ENCODE results near the gene TMEM100. TPM values are rescaled to one million over a fixed set of nuclear protein-coding genes. Genes with fewer than 3 reads are reported as not detected.

TMEM100 gene
- polyA plus RNA-seq, 1 donor from 2014 or later, result not detected

- Histone ChIP-seq H3K9me3 (ENCODE audit: low read length) (no peaks in the 10 kb centered on the region), H3K27ac (ENCODE audit: low read length) (no peak overlapping the region), H3K9me2 (ENCODE audit: insufficient read depth, low read length) (no peaks in the 10 kb centered on the region), H3K9ac (ENCODE audit: low read length) (no peak overlapping the region), H4K20me1 (ENCODE audit: insufficient read depth) (no peaks in the 10 kb centered on the region), H3K27me3 (ENCODE audit: insufficient read depth, low read depth, low read length) (no peaks in the 10 kb centered on the region), H3K36me3 (ENCODE audit: insufficient read depth, low read length) (no peaks in the 10 kb centered on the region), H3F3A (ENCODE audit: insufficient read depth, low read length, poor library complexity, severe bottlenecking) (no peaks in the 10 kb centered on the region), H3K4me3 (ENCODE audit: low read length) (no peak overlapping the region), H2AFZ (ENCODE audit: low read depth, low read length) (no peak overlapping the region), H3K4me2 (ENCODE audit: low read length) (no peak overlapping the region), H3K79me2 (replicated peaks; ENCODE audit: insufficient read depth, low read length) (no peaks in the 10 kb centered on the region)
- TF ChIP-seq EP300 (conservative IDR thresholded peaks at IDR 0.05; ENCODE audit: poor library complexity, severe bottlenecking), result no peak
- no peak for TF ChIP-seq MXI1 (conservative IDR thresholded peaks at IDR 0.05; ENCODE audit: poor library complexity, severe bottlenecking)
- TF ChIP-seq SMC3 (conservative IDR thresholded peaks at IDR 0.05; ENCODE audit: poor library complexity), result no peak
- no peak for TF ChIP-seq CTCF (IDR thresholded peaks at IDR 0.05; ENCODE audit: poor library complexity, severe bottlenecking)
- TF ChIP-seq POLR2AphosphoS5 (IDR thresholded peaks at IDR 0.05), result no peak
- TF ChIP-seq RAD21 (conservative IDR thresholded peaks at IDR 0.05), result no peak
- no peak for TF ChIP-seq REST (IDR thresholded peaks at IDR 0.05; ENCODE audit: borderline replicate concordance)
- TF ChIP-seq EZH2 (IDR thresholded peaks at IDR 0.05; ENCODE audit: borderline replicate concordance, insufficient read depth, low read length, poor library complexity, severe bottlenecking), result no peak
- no peak for TF ChIP-seq TAF1 (IDR thresholded peaks at IDR 0.05; ENCODE audit: low read depth)
These were observed 5.7 kb upstream of the TMEM100 start for GRCh38 chr17:55728361-55728760.

- H3K36me3 ChIP-seq (ENCODE audit: insufficient read depth, low read length), result no peaks in the 10 kb centered on the region
- no peaks in the 10 kb centered on the region for H3K9me2 ChIP-seq (ENCODE audit: insufficient read depth, low read length)
- H3F3A ChIP-seq (ENCODE audit: insufficient read depth, low read length, poor library complexity, severe bottlenecking), result no peaks in the 10 kb centered on the region
- TF ChIP-seq SMC3 (conservative IDR thresholded peaks at IDR 0.05; ENCODE audit: poor library complexity), result no peak
- no peak for TF ChIP-seq RAD21 (conservative IDR thresholded peaks at IDR 0.05)
- no peak for TF ChIP-seq EZH2 (IDR thresholded peaks at IDR 0.05; ENCODE audit: borderline replicate concordance, insufficient read depth, low read length, poor library complexity, severe bottlenecking)
- TF ChIP-seq CTCF (IDR thresholded peaks at IDR 0.05; ENCODE audit: poor library complexity, severe bottlenecking), result no peak
- TF ChIP-seq TAF1 (IDR thresholded peaks at IDR 0.05; ENCODE audit: low read depth), result no peak
- TF ChIP-seq POLR2AphosphoS5 (IDR thresholded peaks at IDR 0.05), result no peak
- no peak for TF ChIP-seq EP300 (conservative IDR thresholded peaks at IDR 0.05; ENCODE audit: poor library complexity, severe bottlenecking)
- TF ChIP-seq REST (IDR thresholded peaks at IDR 0.05; ENCODE audit: borderline replicate concordance), result no peak
- no peak for TF ChIP-seq MXI1 (conservative IDR thresholded peaks at IDR 0.05; ENCODE audit: poor library complexity, severe bottlenecking)
- no peak overlapping the region for H2AFZ ChIP-seq (ENCODE audit: low read depth, low read length)
- no peak overlapping the region for H3K9ac ChIP-seq (ENCODE audit: low read length)
- no peaks in the 10 kb centered on the region for H3K27me3 ChIP-seq (ENCODE audit: insufficient read depth, low read depth, low read length)
- H3K79me2 ChIP-seq (replicated peaks; ENCODE audit: insufficient read depth, low read length), result no peaks in the 10 kb centered on the region
- no peak overlapping the region for H3K27ac ChIP-seq (ENCODE audit: low read length)
- H3K9me3 ChIP-seq (ENCODE audit: low read length), result no peaks in the 10 kb centered on the region
- no peak overlapping the region for H3K4me2 ChIP-seq (ENCODE audit: low read length)
- H3K4me3 ChIP-seq (ENCODE audit: low read length), result no peak overlapping the region
- H4K20me1 ChIP-seq (ENCODE audit: insufficient read depth), result no peaks in the 10 kb centered on the region
These were observed 5.3 kb upstream of the TMEM100 start for GRCh38 chr17:55727920-55728319.
